GM23248 (cell line): ENCODE results near the gene LIMA1. TPM values are rescaled to one million over a fixed set of nuclear protein-coding genes. Genes with fewer than 3 reads are reported as not detected.

Experiments used
- DNase-seq: peaks from one replicate; pipeline ENCODE4 v3.0.0-alpha.2; 2015
- H2AFZ ChIP-seq: fragments of 200-600 bp; sonication (generic); 2 replicates; pipeline ENCODE4 v1.6.1; 2016; ENCODE audit warnings: antibody characterized with exemption
- H3F3A ChIP-seq: fragments of 200-600 bp; sonication (generic); 2 replicates; pipeline ENCODE4 v1.6.1; 2016; ENCODE audit warnings: mild to moderate bottlenecking, antibody characterized with exemption, mixed run types; ENCODE audit not compliant: insufficient read depth
- H3K27ac ChIP-seq: fragments of 200-600 bp; sonication (generic); 2 replicates; pipeline ENCODE4 v1.5.1; 2016; ENCODE audit warnings: mild to moderate bottlenecking
- H3K27me3 ChIP-seq: fragments of 200-600 bp; sonication (generic); replicated peaks from 2 replicates; pipeline ENCODE4 v1.6.1; 2016; ENCODE audit warnings: mild to moderate bottlenecking; ENCODE audit not compliant: insufficient read depth
- H3K36me3 ChIP-seq: fragments of 200-600 bp; sonication (generic); 2 replicates; pipeline ENCODE4 v1.6.1; 2016; ENCODE audit warnings: low read depth, mild to moderate bottlenecking
- H3K4me1 ChIP-seq: fragments of 200-600 bp; sonication (generic); 2 replicates; pipeline ENCODE4 v1.6.1; 2016; ENCODE audit warnings: mild to moderate bottlenecking; ENCODE audit not compliant: insufficient read depth
- H3K4me2 ChIP-seq: fragments of 200-600 bp; sonication (generic); one replicate; pipeline ENCODE4 v1.6.1; 2016; ENCODE audit warnings: mild to moderate bottlenecking; ENCODE audit not compliant: unreplicated experiment
- H3K4me3 ChIP-seq: fragments of 200-600 bp; sonication (generic); 2 replicates; pipeline ENCODE4 v1.5.1; 2016; ENCODE audit warnings: mild to moderate bottlenecking
- H3K79me2 ChIP-seq: fragments of 200-600 bp; sonication (generic); 2 replicates; pipeline ENCODE4 v1.6.1; 2016; ENCODE audit warnings: mild to moderate bottlenecking; ENCODE audit not compliant: insufficient read depth
- H3K9ac ChIP-seq: fragments of 200-600 bp; sonication (generic); 2 replicates; pipeline ENCODE4 v1.6.1; 2016; ENCODE audit warnings: mild to moderate bottlenecking
- H3K9me2 ChIP-seq: fragments of 200-600 bp; sonication (generic); 2 replicates; pipeline ENCODE4 v1.6.1; 2016; ENCODE audit warnings: mixed run types, mild to moderate bottlenecking, moderate library complexity; ENCODE audit not compliant: insufficient read depth
- H3K9me3 ChIP-seq: fragments of 200-600 bp; sonication (generic); one replicate; pipeline ENCODE4 v1.6.1; 2017; ENCODE audit warnings: low read depth
- H4K20me1 ChIP-seq: fragments of 200-600 bp; sonication (generic); 2 replicates; pipeline ENCODE4 v1.6.0; 2016; ENCODE audit not compliant: insufficient read depth
- EZH2 ChIP-seq: fragments of 200-600 bp; sonication (generic); IDR thresholded peaks from 2 replicates; pipeline ENCODE4 v1.6.1; 2018; ENCODE audit warnings: antibody characterized with exemption, mild to moderate bottlenecking; ENCODE audit not compliant: insufficient read depth, poor library complexity, severe bottlenecking
- EZH2phosphoT487 ChIP-seq: fragments of 200-600 bp; sonication (generic); IDR thresholded peaks from 2 replicates; pipeline ENCODE4 v1.6.1; 2018; ENCODE audit warnings: antibody characterized with exemption, moderate library complexity, mild to moderate bottlenecking, low read depth; ENCODE audit not compliant: insufficient read depth
- WGBS, 2 experiments: methylation state at CpG; one replicate each; pipeline ENCODE4 v1.1.6; 2015 to 2017; ENCODE audit warnings: low lambda C conversion rate in 2 of 2, low coverage in 1 of 2; ENCODE audit errors: missing lambda C conversion rate in 2 of 2; 5-methylcytosine and 5-hydroxymethylcytosine counted together
- in situ Hi-C: fragments of 300-500 bp; cut with MboI; formaldehyde crosslinking; loops from 2 replicates; pipeline ENCODE4 v1.15.0; 2020
- polyA plus RNA-seq: library from polyadenylated mRNA; unstranded; fragments of >200 nt; fragmentation: Nextera tagmentation; extraction: Ambion mirVana; gene quantifications from 2 replicates; pipeline ENCODE4 v1.2.1, GENCODE V29; 2016
- total RNA-seq: library from RNA; depleted of rRNA; stranded (reverse); fragments of >200 nt; shearing (Covaris generic); gene quantifications from 2 replicates; pipeline ENCODE4 v1.2.3, GENCODE V29; 2014

Gene LIMA1
- total and polyA plus RNA-seq, 2 experiments from 2014 or later: 180 to 256 TPM

DNA sequence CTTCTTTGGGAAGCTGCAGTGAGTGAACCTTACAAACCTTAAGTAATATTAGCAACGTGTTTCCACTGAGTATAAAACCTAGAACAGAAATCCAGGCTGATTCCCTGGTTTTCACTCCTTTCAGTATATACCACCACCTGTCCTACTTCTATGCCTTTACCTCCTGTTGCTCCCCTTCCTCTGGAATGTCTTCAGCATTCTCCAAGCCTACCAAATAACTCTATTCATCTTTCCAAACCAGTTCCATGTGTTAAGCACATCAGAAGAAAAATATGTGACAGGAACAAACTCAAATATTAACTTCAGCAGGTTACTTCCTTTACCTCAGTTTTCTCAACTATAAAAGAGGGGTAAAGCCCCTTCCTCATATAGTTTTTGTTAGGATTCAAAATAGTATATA lies 39.8 kb downstream of the LIMA1 start:
- Histone ChIP-seq H3K27me3 (no peaks in the 10 kb centered on the region), H2AFZ (no peak overlapping the region), H3K27ac (peak overlapping the region; percentile 94), H3K9me3 (no peaks in the 10 kb centered on the region), H3K79me2 (peaks cover 18% of the 10 kb centered on the region), H3K4me1 (peaks cover 65% of the 10 kb centered on the region), H3K9ac (peak overlapping the region; percentile 70), H3K4me3 (peak overlapping the region; percentile 55), H3K9me2 (no peaks in the 10 kb centered on the region), H3K36me3 (no peaks in the 10 kb centered on the region), H3K4me2 (peak overlapping the region; percentile 81), H4K20me1 (no peaks in the 10 kb centered on the region), H3F3A (peaks cover 53% of the 10 kb centered on the region)
- in situ Hi-C loops: no loop called here
- no peak for TF ChIP-seq EZH2phosphoT487
- TF ChIP-seq EZH2: no peak
- peak; percentile 35 for DNase-seq
- 0 to 4% methylated on average over 1 of the region's 1 CpG for WGBS, 2 experiments

DNA sequence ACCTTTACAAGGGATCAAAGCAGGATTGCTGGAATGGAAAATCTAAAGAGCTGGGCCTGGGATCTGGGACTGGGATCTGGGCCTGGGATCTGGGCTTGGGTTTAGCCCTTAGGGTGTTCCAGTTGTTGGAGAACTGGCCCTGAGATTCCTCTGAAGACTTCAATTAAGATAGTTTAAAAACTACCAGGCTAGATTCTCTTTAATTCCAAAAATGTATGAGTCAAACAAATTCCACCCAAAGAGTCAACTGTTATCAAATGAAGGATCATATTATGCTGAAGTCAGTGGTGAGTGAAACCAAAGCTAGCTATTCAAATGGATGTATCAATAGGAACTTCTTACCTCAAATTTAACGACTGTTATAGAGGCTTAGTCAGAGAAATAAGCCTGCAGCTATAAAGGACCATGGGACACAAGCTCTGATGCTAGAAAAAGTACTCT lies 40.5 kb downstream of the LIMA1 start:
- Histone ChIP-seq H3K9me2 (no peaks in the 10 kb centered on the region), H3K36me3 (no peaks in the 10 kb centered on the region), H3K9me3 (no peaks in the 10 kb centered on the region), H3K27ac (peak overlapping the region; percentile 94), H4K20me1 (no peaks in the 10 kb centered on the region), H3K4me2 (peak overlapping the region; percentile 81), H3K79me2 (peaks cover 22% of the 10 kb centered on the region), H3K4me3 (peak overlapping the region; percentile 55), H3F3A (peaks cover 53% of the 10 kb centered on the region), H3K4me1 (peaks cover 58% of the 10 kb centered on the region), H2AFZ (no peak overlapping the region), H3K9ac (peak overlapping the region; percentile 70), H3K27me3 (no peaks in the 10 kb centered on the region)
- TF ChIP-seq EZH2: no peak
- TF ChIP-seq EZH2phosphoT487: no peak
- in situ Hi-C loops: no loop called here
- WGBS, 2 experiments: 0% methylated on average over 1 of the region's 1 CpG
- peak; percentile 72 for DNase-seq

DNA sequence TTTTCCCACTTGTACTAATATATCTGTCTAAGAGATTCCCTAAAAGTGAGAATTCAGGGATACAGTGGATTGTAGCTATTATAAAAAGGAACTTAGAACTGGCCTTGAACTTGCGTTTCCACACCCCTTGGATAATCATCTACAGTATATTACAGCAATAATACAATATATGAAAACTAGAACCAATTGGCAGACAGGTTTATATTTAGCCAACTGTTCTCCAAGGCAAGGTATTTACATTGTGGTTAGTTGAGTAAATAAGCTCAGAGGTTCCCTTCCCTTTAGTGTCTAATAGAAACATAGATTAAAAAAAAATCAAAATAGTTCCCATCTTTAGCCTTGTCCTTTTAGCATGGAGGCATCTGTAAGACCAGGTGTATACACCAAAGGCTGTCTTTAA lies 42.1 kb downstream of the LIMA1 start:
- peaks cover 22% of the 10 kb centered on the region for H3K79me2 ChIP-seq
- TF ChIP-seq EZH2 (no peak), EZH2phosphoT487 (no peak)
- in situ Hi-C loops: no loop called here
- H3K9me2 ChIP-seq: no peaks in the 10 kb centered on the region
- peak overlapping the region; percentile 68 for H2AFZ ChIP-seq
- WGBS, 2 experiments: 94 to 100% methylated on average over 1 of the region's 1 CpG
- H3K4me2 ChIP-seq: peak overlapping the region; percentile 81
- H3K9ac ChIP-seq: peak overlapping the region; percentile 70
- H3F3A ChIP-seq: peaks cover 46% of the 10 kb centered on the region
- peak overlapping the region; percentile 94 for H3K27ac ChIP-seq
- H3K4me1 ChIP-seq: peaks cover 46% of the 10 kb centered on the region
- H3K36me3 ChIP-seq: no peaks in the 10 kb centered on the region
- H3K9me3 ChIP-seq: no peaks in the 10 kb centered on the region
- H3K27me3 ChIP-seq: no peaks in the 10 kb centered on the region
- H3K4me3 ChIP-seq: peak overlapping the region; percentile 20
- no peaks in the 10 kb centered on the region for H4K20me1 ChIP-seq
- DNase-seq: peak; percentile 30

DNA sequence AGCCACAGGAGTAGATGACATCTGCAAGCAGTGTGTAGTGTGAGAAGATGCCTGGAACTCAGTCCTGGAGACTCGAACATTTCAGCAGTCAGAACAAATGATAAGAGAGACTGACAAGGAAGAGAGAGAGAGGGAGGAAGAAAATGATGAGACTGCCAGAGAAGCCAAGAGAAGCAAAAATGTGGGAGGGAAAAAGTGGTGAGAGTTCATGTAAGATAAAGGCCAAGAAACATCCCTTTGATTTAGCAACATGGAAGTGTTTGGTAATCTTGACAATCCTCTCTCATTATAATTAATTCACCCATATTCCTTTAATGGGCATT lies 42.6 kb downstream of the LIMA1 start:
- H4K20me1 ChIP-seq: no peaks in the 10 kb centered on the region
- peak overlapping the region; percentile 20; the same call in 1 of the 2 replicates for H3K4me3 ChIP-seq
- peaks cover 22% of the 10 kb centered on the region for H3K79me2 ChIP-seq
- peaks cover 46% of the 10 kb centered on the region for H3K4me1 ChIP-seq
- no peaks in the 10 kb centered on the region for H3K36me3 ChIP-seq
- H3F3A ChIP-seq: peaks cover 46% of the 10 kb centered on the region
- H3K27me3 ChIP-seq: no peaks in the 10 kb centered on the region
- WGBS, 2 experiments: 7 to 10% methylated on average over 1 of the region's 1 CpG
- in situ Hi-C loops: no loop called here
- TF ChIP-seq EZH2phosphoT487 (no peak), EZH2 (no peak)
- H3K4me2 ChIP-seq: peak overlapping the region; percentile 81
- H3K9ac ChIP-seq: no peak overlapping the region
- peak overlapping the region; percentile 94 for H3K27ac ChIP-seq
- DNase-seq: peak; percentile 21
- no peaks in the 10 kb centered on the region for H3K9me3 ChIP-seq
- no peaks in the 10 kb centered on the region for H3K9me2 ChIP-seq
- peak overlapping the region; percentile 68 for H2AFZ ChIP-seq
